HepG2 (cell line): ENCODE data around the gene PRICKLE2. TPM values are rescaled to one million over a fixed set of nuclear protein-coding genes. Genes with fewer than 3 reads are reported as not detected.

ENCODE experiments used
- CCDC6 ChIP-seq: sonication (generic); formaldehyde crosslinking; IDR thresholded peaks from 2 replicates; pipeline ENCODE4 v1.8.1; 2022; ENCODE audit warnings: mild to moderate bottlenecking, missing genetic modification reagents, moderate library complexity
- NRL ChIP-seq: sonication (generic); formaldehyde crosslinking; IDR thresholded peaks from 2 replicates; pipeline ENCODE4 v1.5.0; 2020; ENCODE audit warnings: missing genetic modification reagents, mild to moderate bottlenecking, moderate library complexity, borderline replicate concordance
- PCBP2 ChIP-seq: fragments of 200-400 bp; formaldehyde crosslinking; optimal IDR thresholded peaks from 2 replicates; pipeline ENCODE3; 2018; ENCODE audit warnings: low read length, low read depth; ENCODE audit not compliant: poor library complexity, severe bottlenecking
- TAF1 ChIP-seq: sonication (generic); formaldehyde crosslinking; IDR thresholded peaks from 2 replicates; pipeline ENCODE4 v1.4.0; 2020; ENCODE audit warnings: missing genetic modification reagents
- ZMYM2 ChIP-seq: sonication (generic); formaldehyde crosslinking; IDR thresholded peaks from 2 replicates; pipeline ENCODE4 v1.8.0; 2022; ENCODE audit warnings: mild to moderate bottlenecking, missing genetic modification reagents
- ZNF543 ChIP-seq: sonication (generic); formaldehyde crosslinking; IDR thresholded peaks from 2 replicates; pipeline ENCODE4 v1.4.0; 2020; ENCODE audit warnings: mild to moderate bottlenecking, missing genetic modification reagents
- polyA plus RNA-seq, 8 experiments: library from polyadenylated mRNA; depleted of rRNA in 3 of 8; stranded (reverse) in 7 of 8; unstranded in 1 of 8; fragments of >200 nt; fragmentation: Illumina TruSeq in 4 of 8; extraction: Trizol in 4 of 8; gene quantifications; 2 replicates each; pipeline versions ENCODE4 v1.2.1 to v1.2.3, GENCODE V29; 2011 to 2016; ENCODE audit warnings: low read depth in 4 of 8, missing spikeins in 1 of 8, mixed read lengths in 1 of 8; ENCODE audit not compliant: insufficient read depth in 1 of 8
- total RNA-seq, 5 experiments: library from RNA; depleted of rRNA; stranded (reverse); fragments of >200 nt; fragmentation: Illumina TruSeq; extraction: Trizol; gene quantifications; 2 replicates each; pipeline ENCODE4 v1.2.3, GENCODE V29; 2016; ENCODE audit warnings: low read depth in 1 of 5
- TF ChIP-seq, protein P1 (sequence below): sonication (generic); formaldehyde crosslinking; conservative IDR thresholded peaks from 2 replicates; pipeline ENCODE4 v1.8.0; 2022; ENCODE audit warnings: missing genetic modification reagents
- TF ChIP-seq, protein P2 (sequence below): sonication (generic); formaldehyde crosslinking; IDR thresholded peaks from 2 replicates; pipeline ENCODE4 v1.5.0; 2020; ENCODE audit warnings: missing genetic modification reagents
- TF ChIP-seq, protein P3 (sequence below): sonication (generic); formaldehyde crosslinking; IDR thresholded peaks from one replicate; pipeline ENCODE4 v1.5.1; 2020; ENCODE audit warnings: mild to moderate bottlenecking, missing genetic modification reagents; ENCODE audit errors: not compliant biosample characterization
- TF ChIP-seq, protein P4 (sequence below), 2 experiments: fragments of 450-650 bp in 1 of 2; sonication (generic) in 1 of 2; formaldehyde crosslinking; IDR thresholded peaks; 2 replicates each; pipeline versions ENCODE4 v1.5.0 to v1.8.0; 2020 to 2022; ENCODE audit warnings: mild to moderate bottlenecking in 1 of 2, missing genetic modification reagents in 1 of 2

The PRICKLE2 gene
- total and polyA plus RNA-seq, 2 of the 13 experiments (the other 11 are each of a cell fraction or from before 2014, with no cell fraction given) = 0.01 to 0.07 TPM

DNA sequence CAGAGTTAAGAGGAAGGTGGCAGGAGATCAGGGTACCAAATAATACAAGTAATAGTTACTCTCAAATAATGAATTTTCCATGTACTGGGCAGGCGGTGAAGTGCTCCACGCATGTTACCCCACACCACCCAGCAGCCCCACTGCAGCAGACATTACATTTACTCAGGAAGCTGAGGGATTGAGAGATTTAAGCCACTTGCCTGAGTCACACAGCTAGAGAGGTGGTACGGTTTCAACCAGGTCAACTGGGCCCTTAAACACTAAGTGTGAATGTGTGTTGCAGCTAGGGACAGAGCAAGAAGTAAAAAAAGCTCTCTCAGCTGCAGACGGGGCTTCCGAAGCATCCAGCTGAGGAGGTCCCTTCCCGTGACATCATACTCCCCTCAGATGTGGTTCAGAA, 91.3 kb downstream of the PRICKLE2 start (continued):
- no peak for TF ChIP-seq TAF1 (CRISPR knock-in tag)
- TF ChIP-seq, protein P1, sequence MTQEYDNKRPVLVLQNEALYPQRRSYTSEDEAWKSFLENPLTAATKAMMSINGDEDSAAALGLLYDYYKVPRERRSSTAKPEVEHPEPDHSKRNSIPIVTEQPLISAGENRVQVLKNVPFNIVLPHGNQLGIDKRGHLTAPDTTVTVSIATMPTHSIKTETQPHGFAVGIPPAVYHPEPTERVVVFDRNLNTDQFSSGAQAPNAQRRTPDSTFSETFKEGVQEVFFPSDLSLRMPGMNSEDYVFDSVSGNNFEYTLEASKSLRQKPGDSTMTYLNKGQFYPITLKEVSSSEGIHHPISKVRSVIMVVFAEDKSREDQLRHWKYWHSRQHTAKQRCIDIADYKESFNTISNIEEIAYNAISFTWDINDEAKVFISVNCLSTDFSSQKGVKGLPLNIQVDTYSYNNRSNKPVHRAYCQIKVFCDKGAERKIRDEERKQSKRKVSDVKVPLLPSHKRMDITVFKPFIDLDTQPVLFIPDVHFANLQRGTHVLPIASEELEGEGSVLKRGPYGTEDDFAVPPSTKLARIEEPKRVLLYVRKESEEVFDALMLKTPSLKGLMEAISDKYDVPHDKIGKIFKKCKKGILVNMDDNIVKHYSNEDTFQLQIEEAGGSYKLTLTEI (CRISPR knock-in tag) = no peak
- TF ChIP-seq, protein P2, sequence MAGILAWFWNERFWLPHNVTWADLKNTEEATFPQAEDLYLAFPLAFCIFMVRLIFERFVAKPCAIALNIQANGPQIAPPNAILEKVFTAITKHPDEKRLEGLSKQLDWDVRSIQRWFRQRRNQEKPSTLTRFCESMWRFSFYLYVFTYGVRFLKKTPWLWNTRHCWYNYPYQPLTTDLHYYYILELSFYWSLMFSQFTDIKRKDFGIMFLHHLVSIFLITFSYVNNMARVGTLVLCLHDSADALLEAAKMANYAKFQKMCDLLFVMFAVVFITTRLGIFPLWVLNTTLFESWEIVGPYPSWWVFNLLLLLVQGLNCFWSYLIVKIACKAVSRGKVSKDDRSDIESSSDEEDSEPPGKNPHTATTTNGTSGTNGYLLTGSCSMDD (CRISPR knock-in tag) = no peak
- TF ChIP-seq PCBP2 = no peak
- TF ChIP-seq ZMYM2 (CRISPR knock-in tag) = no peak
- no peak for TF ChIP-seq NRL (CRISPR knock-in tag)
- TF ChIP-seq CCDC6 = no peak
- TF ChIP-seq, protein P3, sequence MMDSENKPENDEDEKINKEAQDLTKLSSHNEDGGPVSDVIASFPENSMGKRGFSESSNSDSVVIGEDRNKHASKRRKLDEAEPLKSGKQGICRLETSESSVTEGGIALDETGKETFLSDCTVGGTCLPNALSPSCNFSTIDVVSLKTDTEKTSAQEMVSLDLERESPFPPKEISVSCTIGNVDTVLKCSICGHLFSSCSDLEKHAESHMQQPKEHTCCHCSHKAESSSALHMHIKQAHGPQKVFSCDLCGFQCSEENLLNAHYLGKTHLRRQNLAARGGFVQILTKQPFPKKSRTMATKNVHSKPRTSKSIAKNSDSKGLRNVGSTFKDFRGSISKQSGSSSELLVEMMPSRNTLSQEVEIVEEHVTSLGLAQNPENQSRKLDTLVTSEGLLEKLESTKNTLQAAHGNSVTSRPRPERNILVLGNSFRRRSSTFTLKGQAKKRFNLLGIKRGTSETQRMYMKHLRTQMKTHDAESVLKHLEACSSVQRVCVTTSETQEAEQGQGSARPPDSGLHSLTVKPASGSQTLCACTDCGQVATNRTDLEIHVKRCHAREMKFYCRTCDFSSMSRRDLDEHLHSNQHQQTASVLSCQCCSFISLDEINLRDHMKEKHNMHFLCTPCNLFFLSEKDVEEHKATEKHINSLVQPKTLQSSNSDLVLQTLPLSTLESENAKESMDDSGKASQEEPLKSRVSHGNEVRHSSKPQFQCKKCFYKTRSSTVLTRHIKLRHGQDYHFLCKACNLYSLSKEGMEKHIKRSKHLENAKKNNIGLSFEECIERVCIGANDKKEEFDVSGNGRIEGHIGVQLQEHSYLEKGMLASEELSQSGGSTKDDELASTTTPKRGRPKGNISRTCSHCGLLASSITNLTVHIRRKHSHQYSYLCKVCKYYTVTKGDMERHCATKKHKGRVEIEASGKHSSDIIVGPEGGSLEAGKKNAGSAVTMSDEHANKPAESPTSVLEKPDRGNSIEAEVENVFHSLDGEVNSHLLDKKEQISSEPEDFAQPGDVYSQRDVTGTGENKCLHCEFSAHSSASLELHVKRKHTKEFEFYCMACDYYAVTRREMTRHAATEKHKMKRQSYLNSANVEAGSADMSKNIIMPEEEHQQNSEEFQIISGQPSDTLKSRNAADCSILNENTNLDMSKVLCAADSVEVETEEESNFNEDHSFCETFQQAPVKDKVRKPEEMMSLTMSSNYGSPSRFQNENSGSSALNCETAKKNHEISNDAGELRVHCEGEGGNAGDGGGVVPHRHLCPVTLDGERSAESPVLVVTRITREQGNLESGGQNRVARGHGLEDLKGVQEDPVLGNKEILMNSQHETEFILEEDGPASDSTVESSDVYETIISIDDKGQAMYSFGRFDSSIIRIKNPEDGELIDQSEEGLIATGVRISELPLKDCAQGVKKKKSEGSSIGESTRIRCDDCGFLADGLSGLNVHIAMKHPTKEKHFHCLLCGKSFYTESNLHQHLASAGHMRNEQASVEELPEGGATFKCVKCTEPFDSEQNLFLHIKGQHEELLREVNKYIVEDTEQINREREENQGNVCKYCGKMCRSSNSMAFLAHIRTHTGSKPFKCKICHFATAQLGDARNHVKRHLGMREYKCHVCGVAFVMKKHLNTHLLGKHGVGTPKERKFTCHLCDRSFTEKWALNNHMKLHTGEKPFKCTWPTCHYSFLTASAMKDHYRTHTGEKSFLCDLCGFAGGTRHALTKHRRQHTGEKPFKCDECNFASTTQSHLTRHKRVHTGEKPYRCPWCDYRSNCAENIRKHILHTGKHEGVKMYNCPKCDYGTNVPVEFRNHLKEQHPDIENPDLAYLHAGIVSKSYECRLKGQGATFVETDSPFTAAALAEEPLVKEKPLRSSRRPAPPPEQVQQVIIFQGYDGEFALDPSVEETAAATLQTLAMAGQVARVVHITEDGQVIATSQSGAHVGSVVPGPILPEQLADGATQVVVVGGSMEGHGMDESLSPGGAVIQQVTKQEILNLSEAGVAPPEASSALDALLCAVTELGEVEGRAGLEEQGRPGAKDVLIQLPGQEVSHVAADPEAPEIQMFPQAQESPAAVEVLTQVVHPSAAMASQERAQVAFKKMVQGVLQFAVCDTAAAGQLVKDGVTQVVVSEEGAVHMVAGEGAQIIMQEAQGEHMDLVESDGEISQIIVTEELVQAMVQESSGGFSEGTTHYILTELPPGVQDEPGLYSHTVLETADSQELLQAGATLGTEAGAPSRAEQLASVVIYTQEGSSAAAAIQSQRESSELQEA (CRISPR knock-in tag) = no peak
- no peak for TF ChIP-seq ZNF543 (CRISPR knock-in tag)
- TF ChIP-seq, protein P4, sequence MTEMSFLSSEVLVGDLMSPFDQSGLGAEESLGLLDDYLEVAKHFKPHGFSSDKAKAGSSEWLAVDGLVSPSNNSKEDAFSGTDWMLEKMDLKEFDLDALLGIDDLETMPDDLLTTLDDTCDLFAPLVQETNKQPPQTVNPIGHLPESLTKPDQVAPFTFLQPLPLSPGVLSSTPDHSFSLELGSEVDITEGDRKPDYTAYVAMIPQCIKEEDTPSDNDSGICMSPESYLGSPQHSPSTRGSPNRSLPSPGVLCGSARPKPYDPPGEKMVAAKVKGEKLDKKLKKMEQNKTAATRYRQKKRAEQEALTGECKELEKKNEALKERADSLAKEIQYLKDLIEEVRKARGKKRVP (CRISPR knock-in tag; IDR thresholded peaks at IDR 0.05) = no peak
